HepG2 (cell line): ENCODE data around the gene CDC27. TPM values are rescaled to one million over a fixed set of nuclear protein-coding genes. Genes with fewer than 3 reads are reported as not detected.
A peak's percentile ranks its signal among the peaks of the same experiment; 100 is the strongest.

Experiments used
- CBFB ChIP-seq: sonication (generic); formaldehyde crosslinking; IDR thresholded peaks from 2 replicates; pipeline ENCODE4 v1.4.0; 2020; ENCODE audit warnings: missing genetic modification reagents
- GATAD2A ChIP-seq: IDR thresholded peaks from 2 replicates; pipeline ENCODE4 v1.6.1; 2016
- MZF1 ChIP-seq: sonication (generic); formaldehyde crosslinking; IDR thresholded peaks from 2 replicates; pipeline ENCODE4 v1.8.1; 2023; ENCODE audit warnings: mild to moderate bottlenecking, missing genetic modification reagents, borderline replicate concordance
- NFE2L2 ChIP-seq: fragments of 150-350 bp; IDR thresholded peaks from 2 replicates; pipeline ENCODE4 v1.6.1; 2014; ENCODE audit warnings: low read length
- NFIC ChIP-seq: IDR thresholded peaks from 2 replicates; pipeline ENCODE4 v1.6.1; 2012; ENCODE audit warnings: mild to moderate bottlenecking, low read length, inconsistent platforms
- SALL2 ChIP-seq: sonication (generic); formaldehyde crosslinking; IDR thresholded peaks from 2 replicates; pipeline ENCODE4 v1.8.1; 2023; ENCODE audit warnings: mild to moderate bottlenecking, missing genetic modification reagents, inconsistent platforms
- SOX5 ChIP-seq: IDR thresholded peaks from 2 replicates; pipeline ENCODE4 v1.6.1; 2016; ENCODE audit warnings: borderline replicate concordance
- SRSF4 ChIP-seq: fragments of 200-400 bp; formaldehyde crosslinking; IDR thresholded peaks from one replicate; pipeline ENCODE4 v1.6.1; 2018; ENCODE audit warnings: mild to moderate bottlenecking, low read depth, low read length, moderate library complexity; ENCODE audit not compliant: poor library complexity, severe bottlenecking
- TRIM24 ChIP-seq: sonication (generic); formaldehyde crosslinking; IDR thresholded peaks from 2 replicates; pipeline ENCODE4 v1.8.0; 2022; ENCODE audit warnings: mild to moderate bottlenecking, missing genetic modification reagents
- ZFP36 ChIP-seq: fragments of 150-350 bp; IDR thresholded peaks from 2 replicates; pipeline ENCODE4 v1.6.1; 2018; ENCODE audit warnings: borderline replicate concordance, low read length, low read depth; ENCODE audit not compliant: partially characterized antibody
- ZNF614 ChIP-seq: IDR thresholded peaks from 2 replicates; pipeline ENCODE4 v1.6.1; 2018; ENCODE audit warnings: missing biosample characterization, missing genetic modification reagents, inconsistent platforms, borderline replicate concordance
- ZSCAN9 ChIP-seq: IDR thresholded peaks from 2 replicates; pipeline ENCODE4 v1.6.1; 2016; ENCODE audit warnings: borderline replicate concordance
- polyA plus RNA-seq, 8 experiments: library from polyadenylated mRNA; depleted of rRNA in 3 of 8; stranded (reverse) in 7 of 8; unstranded in 1 of 8; fragments of >200 nt; fragmentation: Illumina TruSeq in 4 of 8; extraction: Trizol in 4 of 8; gene quantifications; 2 replicates each; pipeline versions ENCODE4 v1.2.1 to v1.2.3, GENCODE V29; 2011 to 2016; ENCODE audit warnings: low read depth in 4 of 8, missing spikeins in 1 of 8, mixed read lengths in 1 of 8; ENCODE audit not compliant: insufficient read depth in 1 of 8
- total RNA-seq, 5 experiments: library from RNA; depleted of rRNA; stranded (reverse); fragments of >200 nt; fragmentation: Illumina TruSeq; extraction: Trizol; gene quantifications; 2 replicates each; pipeline ENCODE4 v1.2.3, GENCODE V29; 2016; ENCODE audit warnings: low read depth in 1 of 5
- TF ChIP-seq, protein P1 (sequence below): IDR thresholded peaks from 2 replicates; pipeline ENCODE4 v1.6.1; 2018; ENCODE audit warnings: missing genetic modification reagents, mild to moderate bottlenecking, missing compliant biosample characterization
- TF ChIP-seq, protein P2 (sequence below): sonication (generic); formaldehyde crosslinking; IDR thresholded peaks from 2 replicates; pipeline ENCODE4 v1.5.0; 2020; ENCODE audit warnings: mild to moderate bottlenecking, missing genetic modification reagents
- TF ChIP-seq, protein P3 (sequence below): sonication (generic); formaldehyde crosslinking; IDR thresholded peaks from 2 replicates; pipeline ENCODE4 v1.9.0; 2021; ENCODE audit warnings: missing genetic modification reagents, mild to moderate bottlenecking, borderline replicate concordance
- TF ChIP-seq, protein P4 (sequence below), 2 experiments: sonication (generic) in 1 of 2; formaldehyde crosslinking in 1 of 2; IDR thresholded peaks; 2 replicates each; pipeline versions ENCODE4 v1.6.1 to v1.9.0; 2014 to 2022; ENCODE audit warnings: antibody characterized with exemption in 1 of 2, borderline replicate concordance in 1 of 2, inconsistent platforms in 1 of 2, low read depth in 1 of 2, missing genetic modification reagents in 1 of 2

CDC27 gene
- total and polyA plus RNA-seq, 2 of the 13 experiments (the other 11 are each of a cell fraction or from before 2014, with no cell fraction given), result 80.7 to 102 TPM

DNA sequence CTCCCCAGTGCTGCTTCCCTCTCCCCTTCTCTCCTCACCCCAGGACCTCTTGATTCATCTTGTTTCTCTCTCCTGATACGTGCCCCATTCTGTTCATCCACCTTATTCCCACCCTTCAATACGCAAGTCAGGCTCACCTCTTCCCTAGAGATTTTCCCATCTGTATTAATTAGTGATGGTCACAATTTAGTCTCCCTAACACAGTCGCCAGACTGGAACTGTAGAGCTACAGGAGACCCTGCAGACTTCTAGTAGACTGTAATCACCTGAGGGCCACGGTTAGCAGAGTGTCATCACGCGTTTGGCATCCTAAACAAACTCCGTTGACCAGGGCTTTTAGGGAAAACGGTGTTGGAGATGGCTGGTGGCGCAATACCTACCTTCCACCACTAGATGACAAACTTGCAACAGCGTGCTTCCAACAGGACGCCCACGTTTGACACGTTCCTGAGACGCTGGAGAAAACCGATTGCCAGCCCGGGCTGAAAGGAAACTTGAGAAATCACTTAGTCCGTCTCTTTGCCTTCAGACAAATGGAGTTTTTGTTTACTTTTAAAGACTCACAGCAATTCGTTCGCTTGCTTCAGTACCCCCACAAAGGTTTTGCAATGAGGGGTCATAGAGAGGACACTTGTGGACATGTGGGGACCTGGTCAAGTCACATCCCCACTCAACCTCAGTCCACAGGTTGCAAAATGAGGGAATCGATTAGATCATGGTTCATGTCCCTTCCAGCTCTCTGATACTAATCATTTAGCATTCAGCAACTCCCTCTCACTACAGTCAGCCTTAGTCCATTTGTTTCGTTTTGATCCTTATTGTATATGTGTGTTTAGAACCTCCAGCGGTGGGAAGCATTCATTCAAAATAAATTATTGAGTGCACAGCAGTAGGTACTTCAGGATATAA, 40.7 kb upstream of the CDC27 start (continued):
- TF ChIP-seq SRSF4 (no peak), ZNF614 (peak; percentile 61; the same call in 1 of the 2 replicates), TRIM24 (0 out of 2 replicates have a peak, but pooled peaks have one; percentile 24), MZF1 (CRISPR knock-in tag) (no peak), NFE2L2 (no peak), ZFP36 (peak; percentile 11), SALL2 (CRISPR knock-in tag) (0 out of 2 replicates have a peak, but pooled peaks have one; percentile 64), NFIC (no peak), SOX5 (CRISPR knock-in tag) (peak; percentile 21; the same call in 1 of the 2 replicates), ZSCAN9 (CRISPR knock-in tag) (peak; percentile 71; the same call in 1 of the 2 replicates), GATAD2A (peak; percentile 89), CBFB (CRISPR knock-in tag) (0 out of 2 replicates have a peak, but pooled peaks have one; percentile 54)
- TF ChIP-seq, protein P1, sequence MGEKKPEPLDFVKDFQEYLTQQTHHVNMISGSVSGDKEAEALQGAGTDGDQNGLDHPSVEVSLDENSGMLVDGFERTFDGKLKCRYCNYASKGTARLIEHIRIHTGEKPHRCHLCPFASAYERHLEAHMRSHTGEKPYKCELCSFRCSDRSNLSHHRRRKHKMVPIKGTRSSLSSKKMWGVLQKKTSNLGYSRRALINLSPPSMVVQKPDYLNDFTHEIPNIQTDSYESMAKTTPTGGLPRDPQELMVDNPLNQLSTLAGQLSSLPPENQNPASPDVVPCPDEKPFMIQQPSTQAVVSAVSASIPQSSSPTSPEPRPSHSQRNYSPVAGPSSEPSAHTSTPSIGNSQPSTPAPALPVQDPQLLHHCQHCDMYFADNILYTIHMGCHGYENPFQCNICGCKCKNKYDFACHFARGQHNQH (CRISPR knock-in tag), result peak; percentile 72; the same call in 1 of the 2 replicates
- TF ChIP-seq, protein P2, sequence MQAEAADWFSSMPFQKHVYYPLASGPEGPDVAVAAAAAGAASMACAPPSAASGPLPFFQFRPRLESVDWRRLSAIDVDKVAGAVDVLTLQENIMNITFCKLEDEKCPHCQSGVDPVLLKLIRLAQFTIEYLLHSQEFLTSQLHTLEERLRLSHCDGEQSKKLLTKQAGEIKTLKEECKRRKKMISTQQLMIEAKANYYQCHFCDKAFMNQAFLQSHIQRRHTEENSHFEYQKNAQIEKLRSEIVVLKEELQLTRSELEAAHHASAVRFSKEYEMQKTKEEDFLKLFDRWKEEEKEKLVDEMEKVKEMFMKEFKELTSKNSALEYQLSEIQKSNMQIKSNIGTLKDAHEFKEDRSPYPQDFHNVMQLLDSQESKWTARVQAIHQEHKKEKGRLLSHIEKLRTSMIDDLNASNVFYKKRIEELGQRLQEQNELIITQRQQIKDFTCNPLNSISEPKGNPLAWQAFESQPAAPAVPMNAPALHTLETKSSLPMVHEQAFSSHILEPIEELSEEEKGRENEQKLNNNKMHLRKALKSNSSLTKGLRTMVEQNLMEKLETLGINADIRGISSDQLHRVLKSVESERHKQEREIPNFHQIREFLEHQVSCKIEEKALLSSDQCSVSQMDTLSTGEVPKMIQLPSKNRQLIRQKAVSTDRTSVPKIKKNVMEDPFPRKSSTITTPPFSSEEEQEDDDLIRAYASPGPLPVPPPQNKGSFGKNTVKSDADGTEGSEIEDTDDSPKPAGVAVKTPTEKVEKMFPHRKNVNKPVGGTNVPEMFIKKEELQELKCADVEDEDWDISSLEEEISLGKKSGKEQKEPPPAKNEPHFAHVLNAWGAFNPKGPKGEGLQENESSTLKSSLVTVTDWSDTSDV (CRISPR knock-in tag), result no peak
- TF ChIP-seq, protein P3, sequence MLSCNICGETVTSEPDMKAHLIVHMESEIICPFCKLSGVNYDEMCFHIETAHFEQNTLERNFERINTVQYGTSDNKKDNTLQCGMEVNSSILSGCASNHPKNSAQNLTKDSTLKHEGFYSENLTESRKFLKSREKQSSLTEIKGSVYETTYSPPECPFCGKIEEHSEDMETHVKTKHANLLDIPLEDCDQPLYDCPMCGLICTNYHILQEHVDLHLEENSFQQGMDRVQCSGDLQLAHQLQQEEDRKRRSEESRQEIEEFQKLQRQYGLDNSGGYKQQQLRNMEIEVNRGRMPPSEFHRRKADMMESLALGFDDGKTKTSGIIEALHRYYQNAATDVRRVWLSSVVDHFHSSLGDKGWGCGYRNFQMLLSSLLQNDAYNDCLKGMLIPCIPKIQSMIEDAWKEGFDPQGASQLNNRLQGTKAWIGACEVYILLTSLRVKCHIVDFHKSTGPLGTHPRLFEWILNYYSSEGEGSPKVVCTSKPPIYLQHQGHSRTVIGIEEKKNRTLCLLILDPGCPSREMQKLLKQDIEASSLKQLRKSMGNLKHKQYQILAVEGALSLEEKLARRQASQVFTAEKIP (CRISPR knock-in tag), result no peak
- TF ChIP-seq, protein P4, sequence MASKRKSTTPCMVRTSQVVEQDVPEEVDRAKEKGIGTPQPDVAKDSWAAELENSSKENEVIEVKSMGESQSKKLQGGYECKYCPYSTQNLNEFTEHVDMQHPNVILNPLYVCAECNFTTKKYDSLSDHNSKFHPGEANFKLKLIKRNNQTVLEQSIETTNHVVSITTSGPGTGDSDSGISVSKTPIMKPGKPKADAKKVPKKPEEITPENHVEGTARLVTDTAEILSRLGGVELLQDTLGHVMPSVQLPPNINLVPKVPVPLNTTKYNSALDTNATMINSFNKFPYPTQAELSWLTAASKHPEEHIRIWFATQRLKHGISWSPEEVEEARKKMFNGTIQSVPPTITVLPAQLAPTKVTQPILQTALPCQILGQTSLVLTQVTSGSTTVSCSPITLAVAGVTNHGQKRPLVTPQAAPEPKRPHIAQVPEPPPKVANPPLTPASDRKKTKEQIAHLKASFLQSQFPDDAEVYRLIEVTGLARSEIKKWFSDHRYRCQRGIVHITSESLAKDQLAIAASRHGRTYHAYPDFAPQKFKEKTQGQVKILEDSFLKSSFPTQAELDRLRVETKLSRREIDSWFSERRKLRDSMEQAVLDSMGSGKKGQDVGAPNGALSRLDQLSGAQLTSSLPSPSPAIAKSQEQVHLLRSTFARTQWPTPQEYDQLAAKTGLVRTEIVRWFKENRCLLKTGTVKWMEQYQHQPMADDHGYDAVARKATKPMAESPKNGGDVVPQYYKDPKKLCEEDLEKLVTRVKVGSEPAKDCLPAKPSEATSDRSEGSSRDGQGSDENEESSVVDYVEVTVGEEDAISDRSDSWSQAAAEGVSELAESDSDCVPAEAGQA (IDR thresholded peaks at IDR 0.05; ENCODE audit: low read depth), result 0 out of 2 replicates have a peak, but pooled peaks have one; percentile 0
- TF ChIP-seq, protein P4 (CRISPR knock-in tag; IDR thresholded peaks at IDR 0.05; ENCODE audit: borderline replicate concordance), result no peak
